T1000 (cell line): ENCODE measurements around the gene IMPDH1.

Experiments
- DNase-seq: peaks from one replicate; lab custom pipeline; 2025; ENCODE audit warnings: mixed read lengths; lab: John Stamatoyannopoulos, UW

The IMPDH1 gene

GRCh38 chr7:128360359-128360678 is 49.5 kb downstream of the IMPDH1 start:
- DNase-seq, result no peak

GRCh38 chr7:128359939-128360338 is 49.8 kb downstream of the IMPDH1 start:
- no peak for DNase-seq

GRCh38 chr7:128359336-128359735 is 50.4 kb downstream of the IMPDH1 start:
- DNase-seq, result no peak

GRCh38 chr7:128358233-128358632 is 51.5 kb downstream of the IMPDH1 start:
- no peak for DNase-seq

GRCh38 chr7:128357217-128357613 is 52.6 kb downstream of the IMPDH1 start:
- DNase-seq, result no peak

DNA sequence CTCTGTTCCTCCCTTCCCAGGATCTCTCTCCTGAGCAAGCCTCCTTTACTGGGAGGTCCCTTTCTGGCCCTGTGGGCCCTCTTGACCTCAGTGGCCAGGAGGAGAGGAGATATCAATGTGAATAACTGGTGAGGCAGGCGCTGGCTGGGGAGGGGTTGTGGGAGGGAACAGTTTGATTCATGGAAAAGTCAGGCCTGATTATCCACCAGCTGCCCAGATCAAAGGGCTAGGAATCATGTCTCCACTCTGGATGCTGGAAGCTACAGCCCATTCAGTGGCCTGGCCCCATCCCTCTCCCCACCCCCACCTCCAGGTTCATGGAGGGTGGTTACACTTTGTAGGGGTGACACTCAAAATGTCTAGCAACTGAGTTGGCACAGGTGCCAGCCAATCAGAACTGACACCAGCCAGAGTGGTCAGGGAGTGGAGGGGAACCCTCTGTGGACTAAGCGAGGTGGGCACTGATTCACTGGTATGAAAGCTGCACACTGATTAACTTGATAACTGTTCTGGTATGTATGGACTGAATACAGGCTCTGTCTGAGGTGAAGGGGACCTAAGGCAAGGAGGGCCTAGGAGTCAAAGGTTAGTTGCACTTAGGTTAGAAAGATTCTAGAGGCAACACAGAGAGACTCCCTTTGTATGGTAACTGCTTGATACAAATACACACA is 53.1 kb downstream of the IMPDH1 start:
- no peak for DNase-seq

GRCh38 chr7:128353610-128354009 is 56.2 kb downstream of the IMPDH1 start:
- no peak for DNase-seq

- no peak for DNase-seq
Observed at GRCh38 chr7:128353189-128353588, 56.6 kb downstream of the IMPDH1 start.

- DNase-seq, result no peak
Observed at GRCh38 chr7:128352636-128353035, 57.1 kb downstream of the IMPDH1 start.

- DNase-seq, result no peak
Observed at GRCh38 chr7:128352153-128352537, 57.6 kb downstream of the IMPDH1 start.

- no peak for DNase-seq
Observed at GRCh38 chr7:128351296-128352152, 58.3 kb downstream of the IMPDH1 start.

- no peak for DNase-seq
Observed at GRCh38 chr7:128350708-128351295, 59.0 kb downstream of the IMPDH1 start.

DNA sequence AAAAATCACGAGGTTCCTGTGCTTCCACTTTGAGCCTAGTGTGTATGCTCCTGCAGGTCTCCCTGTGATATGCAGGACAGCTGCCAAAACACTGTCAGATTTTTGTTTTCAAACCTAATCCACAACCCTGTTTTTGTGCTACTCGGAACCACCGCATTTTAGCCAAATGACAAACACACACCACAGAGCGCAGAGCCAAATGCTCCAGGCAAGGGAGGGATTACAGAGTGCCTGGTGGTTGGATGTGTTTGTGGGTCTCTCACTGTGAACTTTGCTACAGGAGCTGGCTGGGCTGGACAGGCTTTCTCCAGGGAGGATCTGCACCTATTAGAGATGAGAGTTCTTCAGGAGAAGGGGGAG is 60.3 kb downstream of the IMPDH1 start:
- no peak for DNase-seq

DNA sequence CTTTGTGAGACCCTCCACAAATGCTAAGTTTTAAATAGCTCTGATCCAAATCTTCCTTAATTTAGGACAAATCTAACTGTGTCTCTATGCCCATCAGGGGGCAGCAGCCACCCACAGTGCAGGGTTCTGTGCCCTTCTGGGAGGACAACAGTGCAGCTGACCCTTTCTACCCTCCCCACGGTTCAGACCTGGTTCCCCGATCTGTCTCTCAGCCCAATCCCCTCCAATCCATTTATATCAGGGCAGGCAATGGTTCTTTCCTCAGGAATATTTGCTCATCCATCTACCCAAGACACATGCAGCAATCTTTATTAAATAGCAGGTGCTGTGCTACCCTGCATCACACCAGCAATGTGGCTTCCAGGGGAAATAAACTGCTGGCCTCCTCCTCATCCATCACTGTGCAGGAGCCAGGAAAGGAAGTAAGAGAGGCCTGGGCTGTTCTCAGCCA is 62.1 kb downstream of the IMPDH1 start:
- no peak for DNase-seq

DNA sequence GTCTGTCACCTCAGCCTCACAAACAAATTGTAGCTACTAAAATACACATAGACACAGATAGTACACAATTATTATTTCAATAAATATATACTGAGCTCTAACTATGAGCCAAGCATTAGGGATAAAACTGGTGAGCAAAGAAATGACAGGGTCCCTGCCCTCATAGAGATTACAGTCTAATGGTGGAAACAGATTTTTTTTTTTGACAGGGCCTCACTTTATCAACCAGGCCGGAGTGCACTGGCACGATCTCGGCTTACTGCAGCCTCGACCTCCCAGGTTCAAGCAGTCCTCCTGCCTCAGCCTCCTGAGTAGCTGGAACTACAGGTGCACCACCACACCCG is 65.4 kb downstream of the IMPDH1 start:
- DNase-seq, result no peak

- DNase-seq, result peak; percentile 78
Observed at GRCh38 chr7:128343554-128344430, 66.0 kb downstream of the IMPDH1 start, which contains the start of gene RBM28. RBM28 (minus strand) TSS chr7:128343908; CDS start chr7:128343793, 115 bp downstream.
